CD4-positive, alpha-beta T cell treated with Interleukin-2 at 100 ng/mL for 4 hours (primary cell): ENCODE results near the gene GNG10.
"Not testable (repeated sequence)": the region's sequence is repeated elsewhere in the genome, so short reads cannot be mapped to it uniquely, and the experiment has no call there.

Source experiments
- DNase-seq: peaks from one replicate; pipeline ENCODE4 v3.0.0-alpha.2; 2020; ENCODE audit warnings: low spot score

The GNG10 gene

GRCh38 chr9:111657051-111657450 lies 4.4 kb upstream of the GNG10 start:
- DNase-seq = no peak

- DNase-seq = no peak
Observed at GRCh38 chr9:111658943-111659342, 2.5 kb upstream of the GNG10 start.

- DNase-seq = no peak
Observed at GRCh38 chr9:111659691-111660090, 1.7 kb upstream of the GNG10 start.

GRCh38 chr9:111661802-111662521 lies 557 bp downstream of the GNG10 start:
- DNase-seq = peak; percentile 9

GRCh38 chr9:111662576-111663300 lies 1.3 kb downstream of the GNG10 start:
- DNase-seq = peak; percentile 8

GRCh38 chr9:111663301-111663823 lies 2.0 kb downstream of the GNG10 start:
- no peak for DNase-seq

GRCh38 chr9:111668026-111668573 lies 6.7 kb downstream of the GNG10 start:
- DNase-seq = no peak

GRCh38 chr9:111668601-111669000 lies 7.2 kb downstream of the GNG10 start:
- not testable (repeated sequence) for DNase-seq

- no peak for DNase-seq
Observed at GRCh38 chr9:111674319-111674718, 12.9 kb downstream of the GNG10 start.

GRCh38 chr9:111676116-111676515 lies 14.7 kb downstream of the GNG10 start:
- DNase-seq = no peak

GRCh38 chr9:111678293-111678692 lies 16.9 kb downstream of the GNG10 start:
- no peak for DNase-seq

GRCh38 chr9:111679199-111679598 lies 17.8 kb downstream of the GNG10 start:
- no peak for DNase-seq

GRCh38 chr9:111683392-111683791 lies 22.0 kb downstream of the GNG10 start:
- no peak for DNase-seq

GRCh38 chr9:111691672-111692329 lies 30.4 kb downstream of the GNG10 start:
- DNase-seq = peak; percentile 17

GRCh38 chr9:111696796-111697195 lies 35.4 kb downstream of the GNG10 start:
- no peak for DNase-seq

GRCh38 chr9:111700776-111701175 lies 39.4 kb downstream of the GNG10 start:
- DNase-seq = no peak

- no peak for DNase-seq
Observed at GRCh38 chr9:111704503-111704902, 43.1 kb downstream of the GNG10 start.

- DNase-seq = no peak
Observed at GRCh38 chr9:111711548-111711947, 50.1 kb downstream of the GNG10 start.

GRCh38 chr9:111712369-111712768 lies 51.0 kb downstream of the GNG10 start:
- DNase-seq = no peak

GRCh38 chr9:111715471-111715870 lies 54.1 kb downstream of the GNG10 start:
- no peak for DNase-seq

GRCh38 chr9:111719541-111719940 lies 58.1 kb downstream of the GNG10 start:
- DNase-seq = no peak
